ENCODE results near the gene MPO.

- no peak for TF ChIP-seq CREM (IDR thresholded peaks at IDR 0.05; ENCODE audit: low read depth)
- TF ChIP-seq KDM1A (IDR thresholded peaks at IDR 0.05; ENCODE audit: borderline replicate concordance) = no peak
- TF ChIP-seq POLR2A (IDR thresholded peaks at IDR 0.05; ENCODE audit: low read depth, low read length) = no peak
Measured at GRCh38 chr17:58315750-58316149, 35.0 kb upstream of the MPO start.

Measured in GM12878 (cell line).